Diencephalon (tissue), 1 donor: ENCODE measurements around the gene PBXIP1. TPM values are rescaled to one million over a fixed set of nuclear protein-coding genes. Genes with fewer than 3 reads are reported as not detected.

Source experiments
- small RNA-seq: library from RNA; depleted of rRNA; stranded (forward); fragments of <200 nt; gene quantifications from one replicate; pipeline ENCODE3, GENCODE V24; 2014
- total RNA-seq: library from RNA; depleted of rRNA; stranded (reverse); fragments of >200 nt; gene quantifications from one replicate; pipeline ENCODE4 v1.2.3, GENCODE V29; 2014

The PBXIP1 gene
- total RNA-seq = 48.4 TPM

GRCh38 chr1:154955718-154956543 is at the start of gene PBXIP1:
Gene PBXIP1, minus strand, starts transcription at chr1:154956099. Its CDS starts 2,378 bp downstream, at chr1:154953721.

GRCh38 chr1:155002464-155003226 is 46.7 kb upstream of the PBXIP1 start, which contains the start of gene ZBTB7B:
Gene ZBTB7B, plus strand, starts transcription at chr1:155002802. Its CDS starts 11,859 bp downstream, at chr1:155014661.

GRCh38 chr1:154993572-154994268 is 37.8 kb upstream of the PBXIP1 start, which contains the start of gene LENEP:
Gene LENEP, plus strand, starts transcription at chr1:154993586. Its CDS starts 22 bp downstream, at chr1:154993608.

DNA sequence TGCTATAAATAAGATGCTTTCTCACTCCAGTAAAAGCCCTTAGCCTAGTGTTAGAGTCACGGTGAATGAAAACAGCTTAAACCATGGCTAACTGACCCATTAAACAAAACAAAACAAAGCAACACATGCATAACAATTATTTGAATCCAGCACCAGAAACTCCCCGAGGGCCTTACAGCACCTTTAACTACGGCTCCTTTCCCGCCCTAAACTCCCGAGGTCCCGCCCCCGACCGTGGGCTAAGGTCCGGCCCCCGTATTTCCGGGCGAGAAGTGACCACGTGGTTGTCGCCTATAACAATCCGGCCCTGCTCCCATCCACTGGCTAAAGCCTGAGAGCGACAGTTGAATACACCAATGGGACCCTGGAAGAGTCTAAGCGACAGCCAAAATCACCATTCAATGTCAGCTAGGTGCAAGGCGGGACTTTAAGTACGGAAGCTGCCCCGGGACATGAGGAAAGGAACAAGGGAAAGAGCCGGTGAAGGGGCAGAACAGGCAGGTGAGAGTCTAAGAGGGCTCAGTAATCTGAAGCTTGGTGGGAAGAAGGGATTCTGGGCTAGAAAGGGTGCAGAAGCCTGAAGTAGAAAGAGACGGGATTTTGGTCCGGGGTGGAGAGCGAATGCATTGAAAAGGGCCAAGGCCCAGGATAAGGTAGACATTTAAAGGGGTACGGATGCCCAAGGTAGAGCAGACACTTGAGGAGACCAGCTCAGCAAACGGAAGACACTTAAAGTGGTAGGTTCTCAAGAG is 27.2 kb upstream of the PBXIP1 start, which contains the start of gene FLAD1:
TSS of gene FLAD1 (plus strand) at position 448 of the 752 bp plus-strand sequence. CDS start 351 bp downstream, outside the sequence.

GRCh38 chr1:154974102-154974807 is 18.4 kb upstream of the PBXIP1 start, which contains the start of gene CKS1B:
Gene CKS1B, plus strand, starts transcription at chr1:154974681. Its CDS starts 65 bp downstream, at chr1:154974746.

DNA sequence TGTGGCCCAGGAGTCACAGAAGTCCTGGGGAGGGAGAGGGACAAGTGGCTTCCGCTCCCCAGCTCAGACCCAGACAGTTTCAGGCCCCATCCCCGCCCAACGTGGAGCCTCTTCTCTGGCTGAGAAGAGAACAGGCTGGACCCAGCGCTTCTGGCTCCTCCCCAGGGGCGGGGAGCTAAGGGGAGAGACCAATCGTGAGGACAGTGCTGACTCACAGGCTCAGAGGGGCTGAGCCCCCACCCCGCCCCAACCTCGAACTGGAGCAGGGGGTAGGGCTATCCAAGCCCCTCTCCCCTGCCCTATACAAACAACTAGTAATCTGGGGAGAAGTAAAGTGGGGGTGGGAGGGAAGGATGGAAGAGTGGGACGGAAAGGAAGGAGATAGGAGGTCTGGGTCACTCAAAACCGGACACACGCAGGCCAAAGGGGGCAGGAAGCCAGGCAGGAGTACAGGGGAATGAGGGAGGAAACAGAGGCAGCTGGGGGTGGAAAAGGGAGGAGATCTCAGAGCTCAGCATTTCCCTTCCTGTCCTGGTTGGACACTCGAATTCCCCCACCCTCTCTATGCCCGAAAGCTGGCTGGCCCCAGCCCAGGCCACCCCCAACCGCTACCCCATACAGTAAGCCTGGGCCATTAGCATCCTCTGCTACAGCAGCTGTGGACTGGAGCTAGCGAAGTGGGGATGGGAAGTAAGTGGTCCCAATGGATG is 14.9 kb upstream of the PBXIP1 start, which contains the start of gene SHC1:
TSS of gene SHC1 (minus strand) at position 117 of the 710 bp plus-strand sequence. CDS start 221 bp downstream, outside the sequence.

DNA sequence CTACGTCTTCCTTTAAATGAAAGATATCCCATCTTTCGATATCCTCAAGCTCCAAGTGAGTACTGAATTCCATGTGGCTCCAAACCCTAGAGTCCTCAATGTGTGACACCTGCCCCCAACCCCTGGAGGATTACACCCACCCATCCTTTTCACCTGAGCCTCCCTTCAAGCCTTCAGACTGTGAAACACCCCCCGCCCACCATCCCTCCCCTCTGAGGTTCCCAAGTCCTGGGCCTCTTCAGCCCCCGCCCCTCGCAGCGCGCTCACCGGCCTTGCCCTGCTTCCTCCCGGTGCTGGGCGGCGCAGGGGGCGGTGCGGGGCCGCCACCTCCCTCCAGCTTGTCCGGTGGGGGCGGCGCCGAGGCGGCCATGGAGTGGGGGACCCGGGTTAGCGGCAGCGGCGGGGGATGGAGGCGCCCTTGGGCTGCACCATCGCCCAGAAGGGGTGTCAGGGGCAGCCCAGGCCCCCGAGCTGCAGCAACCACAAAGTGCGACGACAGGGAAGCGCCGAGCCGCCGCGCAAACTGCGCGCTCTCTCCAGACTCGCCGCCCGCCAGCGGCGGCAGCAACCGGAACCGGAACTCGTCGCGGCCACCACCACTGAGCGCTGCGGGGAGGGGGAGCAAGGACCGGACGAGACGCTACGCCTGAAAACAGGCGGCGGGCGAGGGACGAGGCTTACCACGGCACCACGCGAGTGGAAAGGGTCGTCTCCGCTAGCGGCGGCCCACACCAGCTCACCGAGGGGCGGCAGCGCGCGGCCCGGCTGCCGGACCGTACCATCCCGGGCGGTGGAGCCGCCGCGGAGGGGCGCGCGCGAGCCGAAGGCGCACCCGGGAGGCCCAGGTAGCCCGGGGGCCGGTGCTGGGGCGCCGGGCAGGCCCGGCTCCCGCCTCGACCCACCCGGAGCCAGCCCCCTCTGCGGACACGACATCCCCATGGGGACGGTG is 5.6 kb upstream of the PBXIP1 start, which contains the start of gene PYGO2:
TSS of gene PYGO2 (minus strand) at position 576 of the 949 bp plus-strand sequence. CDS start at position 370, 206 bp downstream.

GRCh38 chr1:154936555-154937084 is 19.3 kb downstream of the PBXIP1 start, which contains the start of gene PMVK:
Gene PMVK, minus strand, starts transcription at chr1:154936719. Its CDS starts 34 bp downstream, at chr1:154936685.

Small RNA genes lying within 50 kb of the gene (small RNA-seq; reads per million reads assigned to genes)
- gene MIR4258 (not detected), gene RF00017 (not detected)

Other genes with a start within 250 kb of the PBXIP1 start
- 10.1 TPM for gene KCNN3, start 85.8 kb downstream of the PBXIP1 start, total RNA-seq
- gene PMVK, start 19.4 kb downstream of the PBXIP1 start, total RNA-seq = 15.7 TPM
- gene PYGO2, start 5.7 kb upstream of the PBXIP1 start, total RNA-seq = 16.6 TPM
- gene SHC1, start 14.6 kb upstream of the PBXIP1 start, total RNA-seq = 17.1 TPM
- gene CKS1B, start 18.6 kb upstream of the PBXIP1 start, total RNA-seq = 25.6 TPM
- 18.9 TPM for gene FLAD1, start 27.2 kb upstream of the PBXIP1 start, total RNA-seq
- 0.69 TPM for gene LENEP, start 37.5 kb upstream of the PBXIP1 start, total RNA-seq
- 3.5 TPM for gene ZBTB7B, start 46.7 kb upstream of the PBXIP1 start, total RNA-seq
- gene DCST2, start 77.7 kb upstream of the PBXIP1 start, total RNA-seq = 0.46 TPM
- not detected for gene DCST1, start 77.7 kb upstream of the PBXIP1 start, total RNA-seq
- 20.5 TPM for gene ADAM15, start 95.2 kb upstream of the PBXIP1 start, total RNA-seq
- gene EFNA4, start 107.6 kb upstream of the PBXIP1 start, total RNA-seq = 1.2 TPM
- gene EFNA3, start 122.7 kb upstream of the PBXIP1 start, total RNA-seq = 13.8 TPM
- gene EFNA1, start 171.8 kb upstream of the PBXIP1 start, total RNA-seq = 5.3 TPM
- 7.8 TPM for gene SLC50A1, start 179.8 kb upstream of the PBXIP1 start, total RNA-seq
- gene DPM3, start 184.4 kb upstream of the PBXIP1 start, total RNA-seq = 13.8 TPM
- 60.2 TPM for gene KRTCAP2, start 217.2 kb upstream of the PBXIP1 start, total RNA-seq
- 21.2 TPM for gene TRIM46, start 217.8 kb upstream of the PBXIP1 start, total RNA-seq